Mesenchymal stem cell (in vitro differentiated cells and primary cell): ENCODE data around the gene MNT.

Source experiments
- DNase-seq: peaks from one replicate; pipeline ENCODE4 v3.0.0-alpha.2; 2013
- H2AFZ ChIP-seq: one replicate; pipeline ENCODE4 v1.6.1; 2013; ENCODE audit warnings: low read depth, mild to moderate bottlenecking, control low read depth, inconsistent platforms, low read length, moderate library complexity
- H2AK5ac ChIP-seq: 2 replicates; pipeline ENCODE4 v1.6.1; 2013; ENCODE audit warnings: low read length, moderate library complexity, mild to moderate bottlenecking, inconsistent platforms; ENCODE audit not compliant: severe bottlenecking
- H2BK120ac ChIP-seq: one replicate; pipeline ENCODE4 v1.6.1; 2013; ENCODE audit warnings: low read depth, mild to moderate bottlenecking, inconsistent platforms, low read length, moderate library complexity
- H2BK12ac ChIP-seq, 2 experiments: one replicate each; pipeline ENCODE4 v1.6.1; 2013; ENCODE audit warnings: inconsistent platforms in 2 of 2, low read length in 2 of 2, mild to moderate bottlenecking in 2 of 2, moderate library complexity in 2 of 2, control low read depth in 1 of 2
- H2BK15ac ChIP-seq: one replicate; pipeline ENCODE4 v1.6.1; 2013; ENCODE audit warnings: mild to moderate bottlenecking, low read depth, inconsistent platforms; ENCODE audit not compliant: poor library complexity, severe bottlenecking
- H2BK5ac ChIP-seq: 2 replicates; pipeline ENCODE4 v1.6.1; 2013; ENCODE audit warnings: low read depth, mild to moderate bottlenecking, low read length, control low read depth, inconsistent platforms; ENCODE audit not compliant: poor library complexity, severe bottlenecking
- H3K14ac ChIP-seq, 2 experiments: one replicate each; pipeline ENCODE4 v1.6.1; 2013; ENCODE audit warnings: inconsistent platforms in 2 of 2, low read length in 2 of 2, control low read depth in 1 of 2, mild to moderate bottlenecking in 1 of 2, moderate library complexity in 1 of 2
- H3K18ac ChIP-seq, 2 experiments: one replicate each; pipeline ENCODE4 v1.6.1; 2013; ENCODE audit warnings: inconsistent platforms in 2 of 2, low read length in 2 of 2, control low read depth in 1 of 2, low read depth in 1 of 2, mild to moderate bottlenecking in 1 of 2
- H3K23ac ChIP-seq, 2 experiments: one replicate each; pipeline ENCODE4 v1.6.1; 2013; ENCODE audit warnings: inconsistent platforms in 2 of 2, low read length in 2 of 2, mild to moderate bottlenecking in 2 of 2, moderate library complexity in 2 of 2, control low read depth in 1 of 2
- H3K27ac ChIP-seq: 2 replicates; pipeline ENCODE4 v1.5.1; 2013; ENCODE audit warnings: mild to moderate bottlenecking, moderate library complexity, low read length, control low read depth, inconsistent platforms; ENCODE audit not compliant: poor library complexity, severe bottlenecking
- H3K27me3 ChIP-seq, 2 experiments: 2 replicates each; pipeline versions ENCODE4 v1.6.1 to v1.7.0; 2013; ENCODE audit warnings: low read length in 2 of 2, mild to moderate bottlenecking in 2 of 2, moderate library complexity in 2 of 2, control low read depth in 1 of 2, inconsistent platforms in 1 of 2; ENCODE audit not compliant: control insufficient read depth in 1 of 2, insufficient read depth in 1 of 2
- H3K36me3 ChIP-seq, 2 experiments: 2 replicates each; pipeline versions ENCODE4 v1.6.1 to v1.7.0; 2013; ENCODE audit warnings: low read length in 2 of 2, control low read depth in 1 of 2, inconsistent platforms in 1 of 2, low read depth in 1 of 2, mild to moderate bottlenecking in 1 of 2; ENCODE audit not compliant: insufficient read depth in 2 of 2, control insufficient read depth in 1 of 2
- H3K4ac ChIP-seq, 2 experiments: one replicate each; pipeline ENCODE4 v1.6.1; 2013; ENCODE audit warnings: inconsistent platforms in 2 of 2, low read length in 2 of 2, mild to moderate bottlenecking in 2 of 2, moderate library complexity in 2 of 2, control low read depth in 1 of 2, low read depth in 1 of 2
- H3K4me1 ChIP-seq: 2 replicates; pipeline ENCODE4 v1.6.1; 2013; ENCODE audit warnings: low read depth, low read length, control low read depth; ENCODE audit not compliant: control insufficient read depth, insufficient read depth
- H3K4me2 ChIP-seq: 2 replicates; pipeline ENCODE4 v1.6.1; 2013; ENCODE audit warnings: low read length, mild to moderate bottlenecking, inconsistent platforms; ENCODE audit not compliant: poor library complexity, severe bottlenecking
- H3K4me3 ChIP-seq, 2 experiments: 2 replicates each; pipeline versions ENCODE4 v1.5.1 to v1.7.0; 2013; ENCODE audit warnings: low read length in 2 of 2, mild to moderate bottlenecking in 2 of 2, control low read depth in 1 of 2, low read depth in 1 of 2; ENCODE audit not compliant: insufficient read depth in 1 of 2
- H3K79me1 ChIP-seq: replicated peaks from 2 replicates; pipeline ENCODE4 v1.6.1; 2013; ENCODE audit warnings: mild to moderate bottlenecking, control low read depth, low read length, inconsistent platforms; ENCODE audit not compliant: poor library complexity, severe bottlenecking
- H3K9ac ChIP-seq: 2 replicates; pipeline ENCODE4 v1.7.0; 2013; ENCODE audit warnings: mild to moderate bottlenecking, low read length, moderate library complexity
- H3K9me3 ChIP-seq: 2 replicates; pipeline ENCODE4 v1.7.0; 2013; ENCODE audit warnings: mild to moderate bottlenecking, low read length; ENCODE audit not compliant: control insufficient read depth
- H4K8ac ChIP-seq: one replicate; pipeline ENCODE4 v1.6.1; 2013; ENCODE audit warnings: inconsistent platforms, mild to moderate bottlenecking, low read length, moderate library complexity
- H4K91ac ChIP-seq: one replicate; pipeline ENCODE4 v1.6.1; 2013; ENCODE audit warnings: mild to moderate bottlenecking, low read length, inconsistent platforms
- WGBS: methylation state at CpG from one replicate; pipeline ENCODE4 v1.1.7; 2013; ENCODE audit warnings: mixed read lengths; 5-methylcytosine and 5-hydroxymethylcytosine counted together

The MNT gene

GRCh38 chr17:2445638-2446037 lies 44.8 kb upstream of the MNT start:
- no peak overlapping the region for H3K9ac ChIP-seq
- H3K4me3 ChIP-seq, result no peak overlapping the region
- H2AK5ac ChIP-seq, result no peak overlapping the region
- H2BK12ac ChIP-seq, result no peak overlapping the region
- DNase-seq, result no peak
- no peak overlapping the region for H4K8ac ChIP-seq
- no peak overlapping the region for H2BK15ac ChIP-seq
- 100% methylated on average over 1 of the region's 1 CpG for WGBS
- H3K36me3 ChIP-seq, result peaks cover 5 to 6% of the 10 kb centered on the region in 2 experiments
- H3K4me2 ChIP-seq, result no peak overlapping the region
- peaks cover 3% of the 10 kb centered on the region for H3K79me1 ChIP-seq
- H3K27me3 ChIP-seq, result no peaks in the 10 kb centered on the region
- H2BK5ac ChIP-seq, result no peak overlapping the region
- no peak overlapping the region for H2BK120ac ChIP-seq
- no peak overlapping the region for H3K27ac ChIP-seq
- H3K4me1 ChIP-seq, result peaks cover 4% of the 10 kb centered on the region
- no peaks in the 10 kb centered on the region for H3K9me3 ChIP-seq
- H3K14ac ChIP-seq, result no peak overlapping the region
- no peak overlapping the region for H3K18ac ChIP-seq
- H3K4ac ChIP-seq, result no peak overlapping the region
- H2AFZ ChIP-seq, result no peak overlapping the region
- H4K91ac ChIP-seq, result no peak overlapping the region
- no peak overlapping the region for H3K23ac ChIP-seq

- H2BK12ac ChIP-seq, result no peak overlapping the region
- no peak overlapping the region for H2BK15ac ChIP-seq
These were observed 43.5 kb upstream of the MNT start for GRCh38 chr17:2444382-2444781.

GRCh38 chr17:2442166-2442565 lies 41.3 kb upstream of the MNT start:
- Histone ChIP-seq H3K4me2 (no peak overlapping the region), H3K27me3 (no peaks in the 10 kb centered on the region), H3K18ac (no peak overlapping the region), H3K79me1 (peaks cover 8% of the 10 kb centered on the region), H2BK15ac (no peak overlapping the region), H3K4me1 (peaks cover 7% of the 10 kb centered on the region), H3K4me3 (no peak overlapping the region), H3K36me3 (peaks cover 16 to 20% of the 10 kb centered on the region in 2 experiments), H3K14ac (no peak overlapping the region), H2BK120ac (no peak overlapping the region), H2BK12ac (no peak overlapping the region), H2AFZ (no peak overlapping the region), H3K9ac (no peak overlapping the region), H3K23ac (no peak overlapping the region), H4K91ac (no peak overlapping the region), H2AK5ac (no peak overlapping the region), H2BK5ac (no peak overlapping the region), H3K4ac (no peak overlapping the region), H4K8ac (no peak overlapping the region), H3K9me3 (no peaks in the 10 kb centered on the region), H3K27ac (no peak overlapping the region)
- no peak for DNase-seq
- 65% methylated on average over 3 of the region's 3 CpGs for WGBS

More at GRCh38 chr17:2444382-2444781, 43.5 kb upstream of the MNT start:
- no peak overlapping the region for H3K4me2 ChIP-seq
- H2BK5ac ChIP-seq, result no peak overlapping the region
- H3K9me3 ChIP-seq, result no peaks in the 10 kb centered on the region
- H3K14ac ChIP-seq, result no peak overlapping the region
- H3K18ac ChIP-seq, result no peak overlapping the region
- no peak overlapping the region for H4K91ac ChIP-seq
- H3K4me1 ChIP-seq, result peaks cover 4% of the 10 kb centered on the region
- no peak overlapping the region for H2AK5ac ChIP-seq
- H3K23ac ChIP-seq, result no peak overlapping the region
- no peak overlapping the region for H3K27ac ChIP-seq
- H3K79me1 ChIP-seq, result peaks cover 5% of the 10 kb centered on the region
- no peak overlapping the region for H3K9ac ChIP-seq
- no peak overlapping the region for H3K4ac ChIP-seq
- WGBS, result 95% methylated on average over 7 of the region's 8 CpGs
- no peaks in the 10 kb centered on the region for H3K27me3 ChIP-seq
- no peak for DNase-seq
- no peak overlapping the region for H4K8ac ChIP-seq
- H2BK120ac ChIP-seq, result no peak overlapping the region
- H3K4me3 ChIP-seq, result no peak overlapping the region
- peaks cover 5 to 6% of the 10 kb centered on the region in 2 experiments for H3K36me3 ChIP-seq
- no peak overlapping the region for H2AFZ ChIP-seq

GRCh38 chr17:2440930-2441329 lies 40.1 kb upstream of the MNT start:
- WGBS, result 100% methylated on average over 4 of the region's 4 CpGs
- H2AFZ ChIP-seq, result no peak overlapping the region
- DNase-seq, result no peak
- no peak overlapping the region for H2BK15ac ChIP-seq
- peaks cover 7% of the 10 kb centered on the region for H3K4me1 ChIP-seq
- H3K4me3 ChIP-seq, result no peak overlapping the region
- no peak overlapping the region for H4K8ac ChIP-seq
- no peak overlapping the region for H2AK5ac ChIP-seq
- H4K91ac ChIP-seq, result no peak overlapping the region
- no peak overlapping the region for H3K9ac ChIP-seq
- no peak overlapping the region for H3K23ac ChIP-seq
- no peaks in the 10 kb centered on the region for H3K9me3 ChIP-seq
- H3K18ac ChIP-seq, result no peak overlapping the region
- H2BK12ac ChIP-seq, result no peak overlapping the region
- H3K4ac ChIP-seq, result no peak overlapping the region
- no peak overlapping the region for H2BK120ac ChIP-seq
- no peak overlapping the region for H2BK5ac ChIP-seq
- H3K27ac ChIP-seq, result no peak overlapping the region
- H3K79me1 ChIP-seq, result peaks cover 10% of the 10 kb centered on the region
- H3K27me3 ChIP-seq, result no peaks in the 10 kb centered on the region
- no peak overlapping the region for H3K4me2 ChIP-seq
- no peak overlapping the region for H3K14ac ChIP-seq
- peaks cover 27 to 30% of the 10 kb centered on the region in 2 experiments for H3K36me3 ChIP-seq
